ENCODE data around the gene HAX1.
"Not testable (repeated sequence)": the region's sequence is repeated elsewhere in the genome, so short reads cannot be mapped to it uniquely, and the experiment has no call there.

- not testable (repeated sequence) for TF ChIP-seq CBFB (IDR thresholded peaks at IDR 0.05; ENCODE audit: low read depth); GABPA (IDR thresholded peaks at IDR 0.05; ENCODE audit: low read depth); MTA2 (IDR thresholded peaks at IDR 0.05; ENCODE audit: low read depth); CBX3 (IDR thresholded peaks at IDR 0.05; ENCODE audit: borderline replicate concordance, low read depth); RAD21 (IDR thresholded peaks at IDR 0.05; ENCODE audit: insufficient read depth, low read depth, low read length); POLR2A (IDR thresholded peaks at IDR 0.05; ENCODE audit: low read depth, low read length)
- TF ChIP-seq, protein P1, sequence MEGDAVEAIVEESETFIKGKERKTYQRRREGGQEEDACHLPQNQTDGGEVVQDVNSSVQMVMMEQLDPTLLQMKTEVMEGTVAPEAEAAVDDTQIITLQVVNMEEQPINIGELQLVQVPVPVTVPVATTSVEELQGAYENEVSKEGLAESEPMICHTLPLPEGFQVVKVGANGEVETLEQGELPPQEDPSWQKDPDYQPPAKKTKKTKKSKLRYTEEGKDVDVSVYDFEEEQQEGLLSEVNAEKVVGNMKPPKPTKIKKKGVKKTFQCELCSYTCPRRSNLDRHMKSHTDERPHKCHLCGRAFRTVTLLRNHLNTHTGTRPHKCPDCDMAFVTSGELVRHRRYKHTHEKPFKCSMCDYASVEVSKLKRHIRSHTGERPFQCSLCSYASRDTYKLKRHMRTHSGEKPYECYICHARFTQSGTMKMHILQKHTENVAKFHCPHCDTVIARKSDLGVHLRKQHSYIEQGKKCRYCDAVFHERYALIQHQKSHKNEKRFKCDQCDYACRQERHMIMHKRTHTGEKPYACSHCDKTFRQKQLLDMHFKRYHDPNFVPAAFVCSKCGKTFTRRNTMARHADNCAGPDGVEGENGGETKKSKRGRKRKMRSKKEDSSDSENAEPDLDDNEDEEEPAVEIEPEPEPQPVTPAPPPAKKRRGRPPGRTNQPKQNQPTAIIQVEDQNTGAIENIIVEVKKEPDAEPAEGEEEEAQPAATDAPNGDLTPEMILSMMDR (IDR thresholded peaks at IDR 0.05 in 2 of 3, conservative IDR thresholded peaks at IDR 0.05 in 1 of 3; ENCODE audit: control insufficient read depth in 2 of 3, extremely low read depth in 1 of 3, insufficient read depth in 1 of 3, low read depth in 3 of 3, low read length in 3 of 3), result not testable (repeated sequence)
- TF ChIP-seq, protein P2, sequence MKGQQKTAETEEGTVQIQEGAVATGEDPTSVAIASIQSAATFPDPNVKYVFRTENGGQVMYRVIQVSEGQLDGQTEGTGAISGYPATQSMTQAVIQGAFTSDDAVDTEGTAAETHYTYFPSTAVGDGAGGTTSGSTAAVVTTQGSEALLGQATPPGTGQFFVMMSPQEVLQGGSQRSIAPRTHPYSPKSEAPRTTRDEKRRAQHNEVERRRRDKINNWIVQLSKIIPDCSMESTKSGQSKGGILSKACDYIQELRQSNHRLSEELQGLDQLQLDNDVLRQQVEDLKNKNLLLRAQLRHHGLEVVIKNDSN (IDR thresholded peaks at IDR 0.05; ENCODE audit: borderline replicate concordance, extremely low read length, insufficient read depth, low read depth, low read length), result not testable (repeated sequence)
- TF ChIP-seq, protein P3, sequence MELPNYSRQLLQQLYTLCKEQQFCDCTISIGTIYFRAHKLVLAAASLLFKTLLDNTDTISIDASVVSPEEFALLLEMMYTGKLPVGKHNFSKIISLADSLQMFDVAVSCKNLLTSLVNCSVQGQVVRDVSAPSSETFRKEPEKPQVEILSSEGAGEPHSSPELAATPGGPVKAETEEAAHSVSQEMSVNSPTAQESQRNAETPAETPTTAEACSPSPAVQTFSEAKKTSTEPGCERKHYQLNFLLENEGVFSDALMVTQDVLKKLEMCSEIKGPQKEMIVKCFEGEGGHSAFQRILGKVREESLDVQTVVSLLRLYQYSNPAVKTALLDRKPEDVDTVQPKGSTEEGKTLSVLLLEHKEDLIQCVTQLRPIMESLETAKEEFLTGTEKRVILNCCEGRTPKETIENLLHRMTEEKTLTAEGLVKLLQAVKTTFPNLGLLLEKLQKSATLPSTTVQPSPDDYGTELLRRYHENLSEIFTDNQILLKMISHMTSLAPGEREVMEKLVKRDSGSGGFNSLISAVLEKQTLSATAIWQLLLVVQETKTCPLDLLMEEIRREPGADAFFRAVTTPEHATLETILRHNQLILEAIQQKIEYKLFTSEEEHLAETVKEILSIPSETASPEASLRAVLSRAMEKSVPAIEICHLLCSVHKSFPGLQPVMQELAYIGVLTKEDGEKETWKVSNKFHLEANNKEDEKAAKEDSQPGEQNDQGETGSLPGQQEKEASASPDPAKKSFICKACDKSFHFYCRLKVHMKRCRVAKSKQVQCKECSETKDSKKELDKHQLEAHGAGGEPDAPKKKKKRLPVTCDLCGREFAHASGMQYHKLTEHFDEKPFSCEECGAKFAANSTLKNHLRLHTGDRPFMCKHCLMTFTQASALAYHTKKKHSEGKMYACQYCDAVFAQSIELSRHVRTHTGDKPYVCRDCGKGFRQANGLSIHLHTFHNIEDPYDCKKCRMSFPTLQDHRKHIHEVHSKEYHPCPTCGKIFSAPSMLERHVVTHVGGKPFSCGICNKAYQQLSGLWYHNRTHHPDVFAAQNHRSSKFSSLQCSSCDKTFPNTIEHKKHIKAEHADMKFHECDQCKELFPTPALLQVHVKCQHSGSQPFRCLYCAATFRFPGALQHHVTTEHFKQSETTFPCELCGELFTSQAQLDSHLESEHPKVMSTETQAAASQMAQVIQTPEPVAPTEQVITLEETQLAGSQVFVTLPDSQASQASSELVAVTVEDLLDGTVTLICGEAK (IDR thresholded peaks at IDR 0.05; ENCODE audit: borderline replicate concordance), result not testable (repeated sequence)
Measured at GRCh38 chr1:154312229-154313065, 40.0 kb downstream of the HAX1 start.
